DOHH2 (cell line): ENCODE data around the gene WDR33.

Experiments
- H3F3A ChIP-seq: fragments of 200-600 bp; sonication (generic), shearing (Covaris generic); 2 replicates; pipeline ENCODE4 v1.6.0; 2016; ENCODE audit warnings: antibody characterized with exemption, mild to moderate bottlenecking; ENCODE audit not compliant: control insufficient read depth, insufficient read depth
- H3K27ac ChIP-seq: fragments of 200-600 bp; sonication (generic); 2 replicates; pipeline ENCODE4 v1.5.1; 2014; ENCODE audit warnings: low read depth, mild to moderate bottlenecking, low read length, moderate library complexity
- H3K27me3 ChIP-seq: fragments of 200-600 bp; sonication (generic); 2 replicates; pipeline ENCODE4 v1.6.1; 2014; ENCODE audit warnings: mild to moderate bottlenecking, low read length, mixed read lengths; ENCODE audit not compliant: control insufficient read depth
- H3K36me3 ChIP-seq: fragments of 200-600 bp; sonication (generic); 2 replicates; pipeline ENCODE4 v1.6.1; 2014; ENCODE audit warnings: mild to moderate bottlenecking, low read length, moderate library complexity, mixed read lengths; ENCODE audit not compliant: control insufficient read depth
- H3K4me1 ChIP-seq: fragments of 200-600 bp; sonication (generic); 2 replicates; pipeline ENCODE4 v1.6.1; 2014; ENCODE audit warnings: mild to moderate bottlenecking, low read length, mixed read lengths; ENCODE audit not compliant: control insufficient read depth
- H3K4me2 ChIP-seq: fragments of 200-600 bp; sonication (generic); 2 replicates; pipeline ENCODE4 v1.6.0; 2014; ENCODE audit warnings: mild to moderate bottlenecking, low read length, moderate library complexity
- H3K4me3 ChIP-seq: fragments of 200-600 bp; sonication (generic); 2 replicates; pipeline ENCODE4 v1.5.1; 2014; ENCODE audit warnings: mild to moderate bottlenecking, low read length, mixed read lengths
- H3K79me2 ChIP-seq: fragments of 200-600 bp; sonication (generic); 2 replicates; pipeline ENCODE4 v1.6.1; 2014; ENCODE audit warnings: mild to moderate bottlenecking, low read length, mixed read lengths; ENCODE audit not compliant: control insufficient read depth
- H3K9me2 ChIP-seq: fragments of 200-600 bp; sonication (generic); replicated peaks from 2 replicates; pipeline ENCODE4 v1.6.1; 2014; ENCODE audit warnings: mild to moderate bottlenecking, low read length, mixed read lengths; ENCODE audit not compliant: control insufficient read depth
- H3K9me3 ChIP-seq: fragments of 200-600 bp; sonication (generic); 2 replicates; pipeline ENCODE4 v1.6.1; 2014; ENCODE audit warnings: antibody characterized with exemption, low read length, mixed read lengths; ENCODE audit not compliant: control insufficient read depth, insufficient read depth
- H4K20me1 ChIP-seq: fragments of 200-600 bp; sonication (generic); 2 replicates; pipeline ENCODE4 v1.6.0; 2014; ENCODE audit warnings: low read depth, mild to moderate bottlenecking, antibody characterized with exemption, low read length, moderate library complexity; ENCODE audit not compliant: control insufficient read depth, insufficient read depth
- EZH2phosphoT487 ChIP-seq: fragments of 200-600 bp; sonication (generic); IDR thresholded peaks from 2 replicates; pipeline ENCODE4 v1.6.1; 2017; ENCODE audit warnings: borderline replicate concordance, mild to moderate bottlenecking, antibody characterized with exemption, low read length, moderate library complexity, mixed read lengths
- TF ChIP-seq, protein P1 (sequence below): fragments of 200-600 bp; sonication (generic); IDR thresholded peaks from one replicate; pipeline ENCODE4 v1.5.1; 2014; ENCODE audit warnings: antibody characterized with exemption, mild to moderate bottlenecking, low read depth, low read length; ENCODE audit not compliant: poor library complexity, severe bottlenecking

WDR33 gene

DNA sequence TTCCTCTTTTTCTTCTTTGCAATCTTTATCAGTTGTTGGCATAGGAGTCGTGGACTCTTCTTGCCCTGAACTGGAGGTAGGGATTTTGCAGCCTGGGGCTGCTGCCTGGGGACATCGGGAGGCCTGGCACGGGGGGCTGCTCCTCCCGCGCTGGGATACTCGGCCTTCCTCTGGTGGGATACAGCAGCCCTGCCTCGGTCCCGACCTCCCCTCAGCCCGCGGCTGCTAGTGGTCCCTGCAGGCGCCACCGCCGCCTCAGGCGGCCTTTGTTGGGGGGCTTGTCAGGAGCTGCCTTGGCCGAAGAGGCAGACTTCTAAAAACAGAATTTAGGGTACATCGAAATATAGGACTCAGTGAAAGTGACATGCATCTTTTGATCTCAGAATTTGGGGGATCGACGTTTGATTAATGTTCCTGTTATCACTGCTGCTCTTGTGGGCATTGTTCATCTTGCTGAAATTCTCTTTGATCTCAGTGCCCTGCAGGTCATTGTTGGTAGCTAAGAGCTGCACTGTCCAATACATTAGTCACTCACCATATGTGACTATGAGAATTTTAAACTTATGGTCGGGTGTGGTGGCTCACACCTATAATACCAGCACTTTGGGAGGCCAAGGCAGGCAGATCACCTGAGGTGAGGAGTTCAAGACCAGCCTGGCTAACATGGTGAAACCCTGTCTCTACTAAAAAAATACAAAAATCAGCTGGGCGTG is 30.7 kb upstream of the WDR33 start:
- H3K79me2 ChIP-seq: peaks cover under 1% of the 10 kb centered on the region
- TF ChIP-seq EZH2phosphoT487: no peak
- TF ChIP-seq, protein P1, sequence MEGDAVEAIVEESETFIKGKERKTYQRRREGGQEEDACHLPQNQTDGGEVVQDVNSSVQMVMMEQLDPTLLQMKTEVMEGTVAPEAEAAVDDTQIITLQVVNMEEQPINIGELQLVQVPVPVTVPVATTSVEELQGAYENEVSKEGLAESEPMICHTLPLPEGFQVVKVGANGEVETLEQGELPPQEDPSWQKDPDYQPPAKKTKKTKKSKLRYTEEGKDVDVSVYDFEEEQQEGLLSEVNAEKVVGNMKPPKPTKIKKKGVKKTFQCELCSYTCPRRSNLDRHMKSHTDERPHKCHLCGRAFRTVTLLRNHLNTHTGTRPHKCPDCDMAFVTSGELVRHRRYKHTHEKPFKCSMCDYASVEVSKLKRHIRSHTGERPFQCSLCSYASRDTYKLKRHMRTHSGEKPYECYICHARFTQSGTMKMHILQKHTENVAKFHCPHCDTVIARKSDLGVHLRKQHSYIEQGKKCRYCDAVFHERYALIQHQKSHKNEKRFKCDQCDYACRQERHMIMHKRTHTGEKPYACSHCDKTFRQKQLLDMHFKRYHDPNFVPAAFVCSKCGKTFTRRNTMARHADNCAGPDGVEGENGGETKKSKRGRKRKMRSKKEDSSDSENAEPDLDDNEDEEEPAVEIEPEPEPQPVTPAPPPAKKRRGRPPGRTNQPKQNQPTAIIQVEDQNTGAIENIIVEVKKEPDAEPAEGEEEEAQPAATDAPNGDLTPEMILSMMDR: no peak
- peaks cover 22% of the 10 kb centered on the region for H3K36me3 ChIP-seq
- no peaks in the 10 kb centered on the region for H3K9me3 ChIP-seq
- H3K9me2 ChIP-seq: no peaks in the 10 kb centered on the region
- no peak overlapping the region for H3K4me2 ChIP-seq
- H3K27me3 ChIP-seq: no peaks in the 10 kb centered on the region
- peaks cover 24% of the 10 kb centered on the region; the same call in 1 of the 2 replicates for H3F3A ChIP-seq
- no peak overlapping the region for H3K27ac ChIP-seq
- H3K4me3 ChIP-seq: no peak overlapping the region
- no peaks in the 10 kb centered on the region for H3K4me1 ChIP-seq
- H4K20me1 ChIP-seq: 0 out of 2 replicates have a peak, but pooled peaks cover 2% of the 10 kb centered on the region

DNA sequence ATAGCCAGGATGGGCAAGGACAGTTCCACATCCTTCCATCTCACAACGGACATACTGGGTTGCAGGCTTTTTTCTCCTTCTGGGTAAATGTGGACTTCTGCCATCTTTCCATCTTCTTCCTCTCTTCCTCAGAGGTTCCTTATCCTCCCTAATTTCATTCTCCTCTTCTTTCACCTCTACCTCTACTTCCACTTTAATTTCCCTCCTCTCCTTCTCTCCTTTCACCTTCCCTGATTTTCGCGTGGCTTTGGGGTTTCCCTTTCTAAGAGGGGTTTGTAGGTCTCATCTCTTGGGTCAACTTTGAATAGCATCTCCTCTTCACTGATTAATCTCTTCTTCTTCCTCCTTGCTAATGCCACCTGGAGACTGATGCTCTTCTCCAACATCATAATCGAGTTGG is 29.9 kb upstream of the WDR33 start:
- H3K27me3 ChIP-seq: no peaks in the 10 kb centered on the region
- H3K4me3 ChIP-seq: no peak overlapping the region
- no peaks in the 10 kb centered on the region for H3K9me2 ChIP-seq
- H3K4me2 ChIP-seq: no peak overlapping the region
- H3F3A ChIP-seq: peaks cover 24% of the 10 kb centered on the region; the same call in 1 of the 2 replicates
- TF ChIP-seq, protein P1: no peak
- no peak for TF ChIP-seq EZH2phosphoT487
- H4K20me1 ChIP-seq: 0 out of 2 replicates have a peak, but pooled peaks cover 2% of the 10 kb centered on the region
- no peaks in the 10 kb centered on the region for H3K9me3 ChIP-seq
- peaks cover 16% of the 10 kb centered on the region for H3K36me3 ChIP-seq
- H3K79me2 ChIP-seq: no peaks in the 10 kb centered on the region
- no peaks in the 10 kb centered on the region for H3K4me1 ChIP-seq
- H3K27ac ChIP-seq: no peak overlapping the region

DNA sequence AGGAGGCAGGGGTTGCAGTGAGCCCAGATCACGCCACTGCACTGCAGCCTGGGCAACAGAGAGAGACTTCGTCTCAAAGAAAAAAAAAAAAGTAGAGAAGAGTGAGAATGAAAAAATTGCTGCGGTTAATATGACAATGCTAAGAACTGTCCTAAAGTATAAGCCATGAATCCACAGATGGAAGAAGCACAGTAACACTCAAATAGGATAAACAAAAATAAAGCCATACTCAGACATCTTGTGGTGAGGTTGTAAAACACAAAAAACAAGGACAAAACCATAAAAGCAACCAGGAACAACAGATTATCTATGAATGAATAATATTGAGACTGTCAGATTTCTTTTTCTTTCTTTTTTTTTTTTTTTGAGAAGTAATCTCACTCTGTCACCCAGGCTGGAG is 24.0 kb upstream of the WDR33 start:
- Histone ChIP-seq H3F3A (peaks cover 15% of the 10 kb centered on the region), H3K79me2 (no peaks in the 10 kb centered on the region), H3K9me3 (no peaks in the 10 kb centered on the region), H3K9me2 (no peaks in the 10 kb centered on the region), H3K4me3 (no peak overlapping the region), H3K27me3 (no peaks in the 10 kb centered on the region), H3K4me2 (no peak overlapping the region), H4K20me1 (no peaks in the 10 kb centered on the region), H3K4me1 (peaks cover 29% of the 10 kb centered on the region), H3K27ac (no peak overlapping the region), H3K36me3 (0 out of 2 replicates have a peak, but pooled peaks cover 3% of the 10 kb centered on the region)
- TF ChIP-seq, protein P1: no peak
- no peak for TF ChIP-seq EZH2phosphoT487
